ENCODE data around the gene C2orf76.

DNA sequence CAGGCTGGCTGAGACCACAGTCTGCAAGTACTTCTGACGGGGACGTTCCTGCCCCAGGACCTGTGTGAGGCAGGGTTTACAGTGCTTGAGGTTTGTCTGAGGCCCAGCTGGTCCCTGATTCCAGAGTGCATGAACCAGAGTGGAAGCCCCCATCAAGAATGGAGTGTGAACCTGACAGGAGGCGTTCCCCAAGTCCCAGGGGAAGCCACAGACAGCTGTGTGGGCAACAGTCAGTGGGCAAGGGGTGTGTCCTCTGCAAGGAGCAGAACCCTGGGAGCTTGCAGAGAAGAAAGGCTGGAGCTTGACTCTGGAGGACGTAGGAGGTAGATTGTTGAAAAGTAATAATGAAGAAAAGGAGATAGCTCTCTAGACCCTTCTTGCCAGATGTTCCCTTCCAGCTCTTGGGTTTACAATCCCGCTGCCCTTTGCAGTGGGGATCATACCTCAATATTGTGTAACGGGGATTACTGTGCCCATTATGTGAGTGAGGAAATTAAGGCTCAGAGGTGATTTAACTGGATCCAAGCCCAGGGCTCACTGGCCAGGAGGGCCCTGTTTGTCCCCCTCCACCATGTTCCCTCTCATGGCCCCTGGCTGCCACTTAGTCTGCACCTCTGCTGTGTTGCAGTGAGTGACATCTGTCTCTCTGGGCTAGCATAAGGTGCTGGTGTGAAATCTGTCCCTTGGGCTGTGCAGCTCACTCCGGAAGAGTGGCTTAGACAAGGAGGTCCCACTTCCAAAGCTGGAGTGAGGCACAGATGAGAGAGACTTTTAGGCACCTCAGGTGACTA lies 6.3 kb upstream of the C2orf76 start:
- TF ChIP-seq, protein P1, sequence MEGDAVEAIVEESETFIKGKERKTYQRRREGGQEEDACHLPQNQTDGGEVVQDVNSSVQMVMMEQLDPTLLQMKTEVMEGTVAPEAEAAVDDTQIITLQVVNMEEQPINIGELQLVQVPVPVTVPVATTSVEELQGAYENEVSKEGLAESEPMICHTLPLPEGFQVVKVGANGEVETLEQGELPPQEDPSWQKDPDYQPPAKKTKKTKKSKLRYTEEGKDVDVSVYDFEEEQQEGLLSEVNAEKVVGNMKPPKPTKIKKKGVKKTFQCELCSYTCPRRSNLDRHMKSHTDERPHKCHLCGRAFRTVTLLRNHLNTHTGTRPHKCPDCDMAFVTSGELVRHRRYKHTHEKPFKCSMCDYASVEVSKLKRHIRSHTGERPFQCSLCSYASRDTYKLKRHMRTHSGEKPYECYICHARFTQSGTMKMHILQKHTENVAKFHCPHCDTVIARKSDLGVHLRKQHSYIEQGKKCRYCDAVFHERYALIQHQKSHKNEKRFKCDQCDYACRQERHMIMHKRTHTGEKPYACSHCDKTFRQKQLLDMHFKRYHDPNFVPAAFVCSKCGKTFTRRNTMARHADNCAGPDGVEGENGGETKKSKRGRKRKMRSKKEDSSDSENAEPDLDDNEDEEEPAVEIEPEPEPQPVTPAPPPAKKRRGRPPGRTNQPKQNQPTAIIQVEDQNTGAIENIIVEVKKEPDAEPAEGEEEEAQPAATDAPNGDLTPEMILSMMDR (IDR thresholded peaks at IDR 0.05; ENCODE audit: insufficient read depth, low read length) = no peak
- TF ChIP-seq GABPA (IDR thresholded peaks at IDR 0.05; ENCODE audit: low read depth) = no peak
- no peak for TF ChIP-seq SPI1 (IDR thresholded peaks at IDR 0.05; ENCODE audit: borderline replicate concordance, low read depth)
